HepG2 (cell line): Measurements from ENCODE around the gene SLC4A7. TPM values are rescaled to one million over a fixed set of nuclear protein-coding genes. Genes with fewer than 3 reads are reported as not detected.
A peak's percentile ranks its signal among the peaks of the same experiment; 100 is the strongest.

Source experiments
- HNF4A ChIP-seq: sonication (generic); formaldehyde crosslinking; IDR thresholded peaks from 2 replicates; pipeline ENCODE4 v1.4.0; 2020; ENCODE audit warnings: missing genetic modification reagents
- KDM2A ChIP-seq: sonication (generic); formaldehyde crosslinking; IDR thresholded peaks from 2 replicates; pipeline ENCODE4 v1.4.0; 2020; ENCODE audit warnings: low read depth, missing genetic modification reagents, borderline replicate concordance
- MIXL1 ChIP-seq: IDR thresholded peaks from 2 replicates; pipeline ENCODE4 v1.6.1; 2016
- RAD21 ChIP-seq: fragments of 450-650 bp; formaldehyde crosslinking; IDR thresholded peaks from 2 replicates; pipeline ENCODE4 v1.5.0; 2020; ENCODE audit warnings: mild to moderate bottlenecking
- RBM39 ChIP-seq: fragments of 200-400 bp; formaldehyde crosslinking; IDR thresholded peaks from one replicate; pipeline ENCODE4 v1.6.1; 2018; ENCODE audit warnings: antibody characterized with exemption, mild to moderate bottlenecking, low read depth, low read length; ENCODE audit not compliant: poor library complexity, severe bottlenecking
- RXRB ChIP-seq: IDR thresholded peaks from 2 replicates; pipeline ENCODE4 v1.6.1; 2016; ENCODE audit warnings: borderline replicate concordance, missing genetic modification reagents, missing compliant biosample characterization
- SOX6 ChIP-seq, 2 experiments: fragments of 450-650 bp in 1 of 2; sonication (generic) in 1 of 2; formaldehyde crosslinking in 1 of 2; IDR thresholded peaks; 2 replicates each; pipeline versions ENCODE4 v1.4.0 to v1.6.1; 2017 to 2020; ENCODE audit warnings: antibody characterized with exemption in 1 of 2, mild to moderate bottlenecking in 1 of 2, missing genetic modification reagents in 1 of 2
- TEAD3 ChIP-seq: optimal IDR thresholded peaks from 2 replicates; pipeline ENCODE3; 2016; ENCODE audit warnings: borderline replicate concordance
- ZEB1 ChIP-seq: IDR thresholded peaks from 2 replicates; pipeline ENCODE4 v1.6.1; 2012; ENCODE audit warnings: mild to moderate bottlenecking, low read depth, inconsistent platforms; ENCODE audit not compliant: insufficient replicate concordance
- ZKSCAN5 ChIP-seq: sonication (generic); formaldehyde crosslinking; IDR thresholded peaks from 2 replicates; pipeline ENCODE4 v1.5.1; 2020; ENCODE audit warnings: mild to moderate bottlenecking, missing genetic modification reagents
- ZNF12 ChIP-seq: sonication (generic); formaldehyde crosslinking; IDR thresholded peaks from 2 replicates; pipeline ENCODE4 v1.5.0; 2020; ENCODE audit warnings: missing genetic modification reagents
- ZNF234 ChIP-seq: sonication (generic); formaldehyde crosslinking; conservative IDR thresholded peaks from 2 replicates; pipeline ENCODE4 v1.5.1; 2020; ENCODE audit warnings: mild to moderate bottlenecking, missing genetic modification reagents
- ZNF333 ChIP-seq: sonication (generic); formaldehyde crosslinking; IDR thresholded peaks from 2 replicates; pipeline ENCODE4 v1.4.0; 2020; ENCODE audit warnings: mild to moderate bottlenecking, missing genetic modification reagents, borderline replicate concordance
- ZNF607 ChIP-seq: sonication (generic); formaldehyde crosslinking; IDR thresholded peaks from 2 replicates; pipeline ENCODE4 v1.5.1; 2020; ENCODE audit warnings: missing genetic modification reagents, mild to moderate bottlenecking, borderline replicate concordance
- polyA plus RNA-seq, 8 experiments: library from polyadenylated mRNA; depleted of rRNA in 3 of 8; stranded (reverse) in 7 of 8; unstranded in 1 of 8; fragments of >200 nt; fragmentation: Illumina TruSeq in 4 of 8; extraction: Trizol in 4 of 8; gene quantifications; 2 replicates each; pipeline versions ENCODE4 v1.2.1 to v1.2.3, GENCODE V29; 2011 to 2016; ENCODE audit warnings: low read depth in 4 of 8, missing spikeins in 1 of 8, mixed read lengths in 1 of 8; ENCODE audit not compliant: insufficient read depth in 1 of 8
- total RNA-seq, 5 experiments: library from RNA; depleted of rRNA; stranded (reverse); fragments of >200 nt; fragmentation: Illumina TruSeq; extraction: Trizol; gene quantifications; 2 replicates each; pipeline ENCODE4 v1.2.3, GENCODE V29; 2016; ENCODE audit warnings: low read depth in 1 of 5
- TF ChIP-seq, protein P1 (sequence below): sonication (generic); formaldehyde crosslinking; IDR thresholded peaks from 2 replicates; pipeline ENCODE4 v1.4.0; 2020; ENCODE audit warnings: missing genetic modification reagents, borderline replicate concordance
- TF ChIP-seq, protein P2 (sequence below): sonication (generic); formaldehyde crosslinking; IDR thresholded peaks from 2 replicates; pipeline ENCODE4 v1.4.0; 2020; ENCODE audit warnings: mild to moderate bottlenecking, low read depth, missing genetic modification reagents
- TF ChIP-seq, protein P3 (sequence below): sonication (generic); formaldehyde crosslinking; IDR thresholded peaks from 2 replicates; pipeline ENCODE4 v1.8.1; 2023; ENCODE audit warnings: mild to moderate bottlenecking, missing genetic modification reagents, borderline replicate concordance
- TF ChIP-seq, protein P4 (sequence below): sonication (generic); formaldehyde crosslinking; IDR thresholded peaks from 2 replicates; pipeline ENCODE4 v1.4.0; 2020; ENCODE audit warnings: mild to moderate bottlenecking, missing genetic modification reagents
- TF ChIP-seq, protein P5 (sequence below): sonication (generic); formaldehyde crosslinking; IDR thresholded peaks from 2 replicates; pipeline ENCODE4 v1.4.0; 2020; ENCODE audit warnings: missing genetic modification reagents, borderline replicate concordance
- TF ChIP-seq, protein P6 (sequence below), 2 experiments: sonication (generic) in 1 of 2; formaldehyde crosslinking in 1 of 2; IDR thresholded peaks; 2 replicates each; pipeline versions ENCODE4 v1.4.0 to v1.6.1; 2018 to 2020; ENCODE audit warnings: missing genetic modification reagents in 2 of 2, borderline replicate concordance in 1 of 2, low read depth in 1 of 2, mild to moderate bottlenecking in 1 of 2, missing biosample characterization in 1 of 2

Gene SLC4A7
- total and polyA plus RNA-seq, 2 of the 13 experiments (the other 11 are each of a cell fraction or from before 2014, with no cell fraction given), result 16.4 to 43.8 TPM

DNA sequence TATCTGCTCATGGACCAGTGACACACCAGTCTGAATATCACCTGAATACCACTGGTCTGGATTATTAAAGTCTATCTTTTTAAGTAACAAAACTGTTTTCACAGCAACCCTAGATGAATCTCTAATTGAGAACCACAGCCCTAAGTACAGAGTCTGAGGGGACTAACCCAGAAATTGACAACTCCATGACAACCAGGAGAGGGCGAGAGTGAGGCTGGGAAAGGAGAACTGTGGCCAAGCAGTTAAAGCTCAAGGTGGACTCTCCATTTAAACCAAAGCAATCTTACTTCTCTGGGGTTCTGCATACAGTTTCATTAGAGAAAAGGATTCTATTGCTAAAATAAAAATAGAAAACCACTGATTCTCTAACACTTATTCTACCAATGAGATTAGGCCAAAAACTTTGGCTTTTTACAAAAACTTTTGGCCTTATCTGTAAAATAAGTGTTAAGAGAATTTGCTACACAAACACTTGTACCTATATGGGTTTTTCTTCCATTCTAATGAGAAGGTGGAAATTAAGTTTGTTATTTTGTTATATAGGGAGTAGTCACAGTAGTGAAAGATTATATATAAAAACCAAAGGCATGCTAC, 126.4 kb downstream of the SLC4A7 start (continued):
- TF ChIP-seq HNF4A (peak; percentile 34; the same call in 1 of the 2 replicates), ZKSCAN5 (CRISPR knock-in tag) (no peak), RBM39 (no peak), SOX6 (IDR thresholded peaks at IDR 0.05) (no peak), SOX6 (CRISPR knock-in tag; IDR thresholded peaks at IDR 0.05) (peak; percentile 31; the same call in 1 of the 2 replicates), RXRB (CRISPR knock-in tag) (peak; percentile 50), ZNF234 (CRISPR knock-in tag) (no peak), KDM2A (CRISPR knock-in tag) (0 out of 2 replicates have a peak, but pooled peaks have one; percentile 24), MIXL1 (CRISPR knock-in tag) (peak; percentile 79), ZNF12 (no peak), ZNF607 (no peak), ZNF333 (CRISPR knock-in tag) (no peak), RAD21 (CRISPR knock-in tag) (peak; percentile 70), ZEB1 (no peak), TEAD3 (CRISPR knock-in tag) (peak; percentile 9)
- TF ChIP-seq, protein P1, sequence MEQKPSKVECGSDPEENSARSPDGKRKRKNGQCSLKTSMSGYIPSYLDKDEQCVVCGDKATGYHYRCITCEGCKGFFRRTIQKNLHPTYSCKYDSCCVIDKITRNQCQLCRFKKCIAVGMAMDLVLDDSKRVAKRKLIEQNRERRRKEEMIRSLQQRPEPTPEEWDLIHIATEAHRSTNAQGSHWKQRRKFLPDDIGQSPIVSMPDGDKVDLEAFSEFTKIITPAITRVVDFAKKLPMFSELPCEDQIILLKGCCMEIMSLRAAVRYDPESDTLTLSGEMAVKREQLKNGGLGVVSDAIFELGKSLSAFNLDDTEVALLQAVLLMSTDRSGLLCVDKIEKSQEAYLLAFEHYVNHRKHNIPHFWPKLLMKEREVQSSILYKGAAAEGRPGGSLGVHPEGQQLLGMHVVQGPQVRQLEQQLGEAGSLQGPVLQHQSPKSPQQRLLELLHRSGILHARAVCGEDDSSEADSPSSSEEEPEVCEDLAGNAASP, result 0 out of 2 replicates have a peak, but pooled peaks have one; percentile 17
- TF ChIP-seq, protein P2, sequence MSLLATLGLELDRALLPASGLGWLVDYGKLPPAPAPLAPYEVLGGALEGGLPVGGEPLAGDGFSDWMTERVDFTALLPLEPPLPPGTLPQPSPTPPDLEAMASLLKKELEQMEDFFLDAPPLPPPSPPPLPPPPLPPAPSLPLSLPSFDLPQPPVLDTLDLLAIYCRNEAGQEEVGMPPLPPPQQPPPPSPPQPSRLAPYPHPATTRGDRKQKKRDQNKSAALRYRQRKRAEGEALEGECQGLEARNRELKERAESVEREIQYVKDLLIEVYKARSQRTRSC (CRISPR knock-in tag), result no peak
- TF ChIP-seq, protein P3, sequence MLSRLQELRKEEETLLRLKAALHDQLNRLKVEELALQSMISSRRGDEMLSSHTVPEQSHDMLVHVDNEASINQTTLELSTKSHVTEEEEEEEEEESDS, result no peak
- TF ChIP-seq, protein P4, sequence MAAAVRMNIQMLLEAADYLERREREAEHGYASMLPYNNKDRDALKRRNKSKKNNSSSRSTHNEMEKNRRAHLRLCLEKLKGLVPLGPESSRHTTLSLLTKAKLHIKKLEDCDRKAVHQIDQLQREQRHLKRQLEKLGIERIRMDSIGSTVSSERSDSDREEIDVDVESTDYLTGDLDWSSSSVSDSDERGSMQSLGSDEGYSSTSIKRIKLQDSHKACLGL (CRISPR knock-in tag), result no peak
- TF ChIP-seq, protein P5, sequence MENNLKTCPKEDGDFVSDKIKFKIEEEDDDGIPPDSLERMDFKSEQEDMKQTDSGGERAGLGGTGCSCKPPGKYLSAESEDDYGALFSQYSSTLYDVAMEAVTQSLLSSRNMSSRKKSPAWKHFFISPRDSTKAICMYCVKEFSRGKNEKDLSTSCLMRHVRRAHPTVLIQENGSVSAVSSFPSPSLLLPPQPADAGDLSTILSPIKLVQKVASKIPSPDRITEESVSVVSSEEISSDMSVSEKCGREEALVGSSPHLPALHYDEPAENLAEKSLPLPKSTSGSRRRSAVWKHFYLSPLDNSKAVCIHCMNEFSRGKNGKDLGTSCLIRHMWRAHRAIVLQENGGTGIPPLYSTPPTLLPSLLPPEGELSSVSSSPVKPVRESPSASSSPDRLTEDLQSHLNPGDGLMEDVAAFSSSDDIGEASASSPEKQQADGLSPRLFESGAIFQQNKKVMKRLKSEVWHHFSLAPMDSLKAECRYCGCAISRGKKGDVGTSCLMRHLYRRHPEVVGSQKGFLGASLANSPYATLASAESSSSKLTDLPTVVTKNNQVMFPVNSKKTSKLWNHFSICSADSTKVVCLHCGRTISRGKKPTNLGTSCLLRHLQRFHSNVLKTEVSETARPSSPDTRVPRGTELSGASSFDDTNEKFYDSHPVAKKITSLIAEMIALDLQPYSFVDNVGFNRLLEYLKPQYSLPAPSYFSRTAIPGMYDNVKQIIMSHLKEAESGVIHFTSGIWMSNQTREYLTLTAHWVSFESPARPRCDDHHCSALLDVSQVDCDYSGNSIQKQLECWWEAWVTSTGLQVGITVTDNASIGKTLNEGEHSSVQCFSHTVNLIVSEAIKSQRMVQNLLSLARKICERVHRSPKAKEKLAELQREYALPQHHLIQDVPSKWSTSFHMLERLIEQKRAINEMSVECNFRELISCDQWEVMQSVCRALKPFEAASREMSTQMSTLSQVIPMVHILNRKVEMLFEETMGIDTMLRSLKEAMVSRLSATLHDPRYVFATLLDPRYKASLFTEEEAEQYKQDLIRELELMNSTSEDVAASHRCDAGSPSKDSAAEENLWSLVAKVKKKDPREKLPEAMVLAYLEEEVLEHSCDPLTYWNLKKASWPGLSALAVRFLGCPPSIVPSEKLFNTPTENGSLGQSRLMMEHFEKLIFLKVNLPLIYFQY (CRISPR knock-in tag), result no peak
- TF ChIP-seq, protein P6, sequence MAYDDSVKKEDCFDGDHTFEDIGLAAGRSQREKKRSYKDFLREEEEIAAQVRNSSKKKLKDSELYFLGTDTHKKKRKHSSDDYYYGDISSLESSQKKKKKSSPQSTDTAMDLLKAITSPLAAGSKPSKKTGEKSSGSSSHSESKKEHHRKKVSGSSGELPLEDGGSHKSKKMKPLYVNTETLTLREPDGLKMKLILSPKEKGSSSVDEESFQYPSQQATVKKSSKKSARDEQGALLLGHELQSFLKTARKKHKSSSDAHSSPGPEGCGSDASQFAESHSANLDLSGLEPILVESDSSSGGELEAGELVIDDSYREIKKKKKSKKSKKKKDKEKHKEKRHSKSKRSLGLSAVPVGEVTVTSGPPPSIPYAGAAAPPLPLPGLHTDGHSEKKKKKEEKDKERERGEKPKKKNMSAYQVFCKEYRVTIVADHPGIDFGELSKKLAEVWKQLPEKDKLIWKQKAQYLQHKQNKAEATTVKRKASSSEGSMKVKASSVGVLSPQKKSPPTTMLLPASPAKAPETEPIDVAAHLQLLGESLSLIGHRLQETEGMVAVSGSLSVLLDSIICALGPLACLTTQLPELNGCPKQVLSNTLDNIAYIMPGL (CRISPR knock-in tag; IDR thresholded peaks at IDR 0.05; ENCODE audit: borderline replicate concordance in 1 of 2, low read depth in 1 of 2), result peak in 1 of 2 experiments; percentile 23; a peak in 1 of 4 replicates
